Motor neuron (in vitro differentiated cells): ENCODE results near the gene CEL. TPM values are rescaled to one million over a fixed set of nuclear protein-coding genes. Genes with fewer than 3 reads are reported as not detected.

Source experiments
- ATAC-seq, 8 experiments: fragments of 200-7000 bp; cut with Tn5 transposase; replicated peaks in 6 of 8; 2 replicates each; pipeline ENCODE4 v1.8.0; 2021; ENCODE audit warnings: mild to moderate bottlenecking in 8 of 8, moderate library complexity in 8 of 8
- H3K27ac ChIP-seq, 2 donors: fragments of 250-450 bp; sonication (Bioruptor Pico); 2 replicates each; pipeline ENCODE4 v1.9.0; 2021; ENCODE audit warnings: antibody characterized with exemption in 2 of 2, mild to moderate bottlenecking in 2 of 2, moderate library complexity in 1 of 2
- H3K4me1 ChIP-seq, 2 donors: fragments of 250-450 bp; sonication (Bioruptor Pico); replicated peaks in 1 of 2; 2 replicates each; pipeline ENCODE4 v1.6.1; 2021; ENCODE audit warnings: antibody characterized with exemption in 2 of 2, mild to moderate bottlenecking in 2 of 2, moderate library complexity in 1 of 2
- H3K4me3 ChIP-seq, 5 donors: fragments of 250-450 bp; sonication (Bioruptor Pico); 2 replicates each; pipeline ENCODE4 v1.9.0; 2021; ENCODE audit warnings: antibody characterized with exemption in 5 of 5, mild to moderate bottlenecking in 5 of 5, moderate library complexity in 4 of 5
- WGBS, 10 experiments: fragments of 450-650 bp; shearing (Covaris generic); methylation state at CpG; one replicate each; pipeline ENCODE4 v1.0.0; 2022; 5-methylcytosine and 5-hydroxymethylcytosine counted together
- in situ Hi-C, 9 experiments: fragments of 400-800 bp; cut with MboI; loops; one replicate each; pipeline ENCODE4 v1.15.0; 2021; ENCODE audit warnings: low sequenced_read_pairs in 9 of 9, low pct_unique_long_range_greater_than_20kb in 2 of 9; ENCODE audit not compliant: unreplicated experiment in 9 of 9
- total RNA-seq, 8 experiments: library from RNA; unstranded; fragments of 300-600 nt; gene quantifications; 2 replicates each; pipeline versions ENCODE4 v1.2.3 to v1.2.4, GENCODE V29; 2022

CEL gene
- total RNA-seq, 8 experiments from 2014 or later, result 0.38 to 1.6 (median 0.84) TPM

GRCh38 chr9:133114886-133115603 lies 53.3 kb downstream of the CEL start:
- ATAC-seq, result peak in 5 of 8 experiments; percentile 2 to 16 (median 10)
- 40 to 93% (median 80%) methylated on average over 1 to 5 of the region's 19 CpGs; no CpG with 5 or more reads in 3 of the 10 experiments for WGBS, 10 experiments
- peaks cover 51 to 61% of the 10 kb centered on the region in 2 donors for H3K4me1 ChIP-seq

DNA sequence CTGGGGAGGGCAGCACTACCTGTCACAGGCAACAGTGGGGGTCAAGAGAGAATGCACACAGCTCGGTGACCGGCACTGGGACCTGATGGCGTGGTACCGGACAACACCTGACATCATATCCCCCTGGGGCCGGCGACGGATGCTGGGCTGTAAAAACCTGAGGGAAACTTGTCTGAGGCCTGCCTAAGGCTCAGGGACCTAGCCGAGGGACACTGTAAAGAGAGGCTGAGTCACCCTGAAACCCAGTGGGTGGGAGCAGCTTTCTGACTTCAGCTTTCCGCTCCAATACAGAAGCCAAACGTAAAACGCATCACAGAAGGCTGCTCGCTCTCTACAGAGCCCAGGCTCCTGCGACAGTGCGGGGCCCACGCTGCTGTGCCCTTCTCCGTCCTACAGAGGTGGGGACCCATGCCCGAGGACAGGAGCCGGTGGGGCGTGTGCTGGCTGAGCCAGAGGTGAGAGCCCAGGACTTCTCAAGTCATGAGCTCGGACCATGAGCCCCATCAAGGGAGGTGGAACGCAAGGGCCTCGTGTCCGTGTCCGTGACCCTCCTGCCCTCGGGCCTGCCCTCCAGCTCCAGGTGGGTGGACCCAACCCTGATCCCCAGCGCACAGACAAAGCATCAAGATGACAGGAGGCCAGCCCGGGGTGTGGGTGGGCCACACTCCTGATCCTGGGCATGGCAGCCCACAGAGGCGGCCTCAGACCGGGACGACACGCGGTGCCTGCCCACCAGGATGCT lies 54.0 kb downstream of the CEL start:
- no peak overlapping the region for H3K4me3 ChIP-seq
- H3K4me1 ChIP-seq, result peaks cover 53 to 64% of the 10 kb centered on the region in 2 donors
- WGBS, 10 experiments, result 0 to 92% (median 80%) methylated on average over 1 to 9 of the region's 32 CpGs; no CpG with 5 or more reads in 3 of the 10 experiments
- H3K27ac ChIP-seq, result peak overlapping the region in 1 of 2 donors; percentile 83
- in situ Hi-C loops, result no loop called here
- peak in 7 of 8 experiments; percentile 10 to 36 (median 18) for ATAC-seq

More at GRCh38 chr9:133114886-133115603, 53.3 kb downstream of the CEL start:
- peak overlapping the region in 1 of 2 donors; percentile 83 for H3K27ac ChIP-seq
- in situ Hi-C loops, result no loop called here
- no peak overlapping the region for H3K4me3 ChIP-seq

- peak overlapping the region in 1 of 2 donors; percentile 83 for H3K27ac ChIP-seq
- H3K4me3 ChIP-seq, result no peak overlapping the region
- peaks cover 56 to 66% of the 10 kb centered on the region in 2 donors for H3K4me1 ChIP-seq
- ATAC-seq, result no peak
- 73 to 100% (median 100%) methylated on average over 1 to 4 of the region's 20 CpGs; no CpG with 5 or more reads in 5 of the 10 experiments for WGBS, 10 experiments
- in situ Hi-C loops, result no loop called here
These were observed 54.8 kb downstream of the CEL start for GRCh38 chr9:133116346-133117231.

GRCh38 chr9:133117271-133118178 lies 55.7 kb downstream of the CEL start:
- ATAC-seq, result no peak
- peaks cover 59 to 74% of the 10 kb centered on the region in 2 donors for H3K4me1 ChIP-seq
- no peak overlapping the region for H3K4me3 ChIP-seq
- in situ Hi-C loops, result no loop called here
- H3K27ac ChIP-seq, result peak overlapping the region in 1 of 2 donors; percentile 83
- WGBS, 10 experiments, result 0 to 88% (median 79%) methylated on average over 1 to 3 of the region's 18 CpGs; no CpG with 5 or more reads in 5 of the 10 experiments

DNA sequence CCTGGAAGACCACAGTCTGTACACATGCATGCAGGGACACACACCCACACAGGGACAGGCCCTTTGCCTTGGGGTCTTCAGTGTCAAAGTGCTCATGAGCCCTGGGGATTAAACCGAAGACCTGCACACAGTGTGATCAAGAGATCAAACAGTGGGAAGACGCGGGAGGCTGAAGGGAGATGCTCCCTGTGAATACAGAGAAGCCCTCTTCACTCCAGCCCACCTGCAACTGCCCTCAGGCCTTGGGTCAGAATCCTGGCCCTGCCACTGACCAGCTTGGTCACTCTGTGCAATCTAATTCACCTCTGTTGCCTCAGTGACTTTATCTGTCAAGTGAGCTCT lies 56.4 kb downstream of the CEL start:
- peaks cover 64 to 79% of the 10 kb centered on the region in 2 donors for H3K4me1 ChIP-seq
- 92 to 100% methylated on average over 1 to 2 of the region's 3 CpGs; no CpG with 5 or more reads in 8 of the 10 experiments for WGBS, 10 experiments
- H3K4me3 ChIP-seq, result no peak overlapping the region
- in situ Hi-C loops, result no loop called here
- no peak for ATAC-seq
- H3K27ac ChIP-seq, result peak overlapping the region; percentile 83 to 85

GRCh38 chr9:133118568-133118967 lies 56.8 kb downstream of the CEL start:
- 90 to 100% (median 100%) methylated on average over 1 to 2 of the region's 3 CpGs; no CpG with 5 or more reads in 7 of the 10 experiments for WGBS, 10 experiments
- Histone ChIP-seq H3K4me1 (peaks cover 63 to 78% of the 10 kb centered on the region in 2 donors), H3K4me3 (peak overlapping the region in 2 of 5 donors; percentile 63 to 65), H3K27ac (peak overlapping the region; percentile 83 to 85)
- in situ Hi-C loops, result no loop called here
- no peak for ATAC-seq

- H3K4me3 ChIP-seq, result peak overlapping the region; percentile 41 to 65 (median 47)
- H3K4me1 ChIP-seq, result peaks cover 56 to 71% of the 10 kb centered on the region in 2 donors
- 0 to 100% (median 50%) methylated on average over 1 to 8 of the region's 21 CpGs; no CpG with 5 or more reads in 5 of the 10 experiments for WGBS, 10 experiments
- peak; percentile 1 to 31 (median 15) for ATAC-seq
- H3K27ac ChIP-seq, result peak overlapping the region; percentile 83 to 85
- in situ Hi-C loops, result no loop called here
These were observed 57.5 kb downstream of the CEL start for GRCh38 chr9:133119103-133119845.

- peak overlapping the region; percentile 41 to 65 (median 47) for H3K4me3 ChIP-seq
- peak overlapping the region; percentile 83 to 85 for H3K27ac ChIP-seq
- in situ Hi-C loops, result no loop called here
- 10 to 50% (median 25%) methylated on average over 1 to 8 of the region's 21 CpGs; no CpG with 5 or more reads in 5 of the 10 experiments for WGBS, 10 experiments
- ATAC-seq, result peak in 7 of 8 experiments; percentile 1 to 4 (median 2)
- peaks cover 49 to 64% of the 10 kb centered on the region in 2 donors for H3K4me1 ChIP-seq
These were observed 58.2 kb downstream of the CEL start for GRCh38 chr9:133119846-133120500.

GRCh38 chr9:133120501-133121197 lies 58.9 kb downstream of the CEL start:
- Histone ChIP-seq H3K27ac (peak overlapping the region; percentile 83 to 85), H3K4me1 (peaks cover 42 to 58% of the 10 kb centered on the region in 2 donors)

More at GRCh38 chr9:133120501-133121197, 58.9 kb downstream of the CEL start:
- ATAC-seq, result peak in 7 of 8 experiments; percentile 0 to 15 (median 2)
- 0 to 7% (median 0%) methylated on average over 1 to 3 of the region's 66 CpGs; no CpG with 5 or more reads in 7 of the 10 experiments for WGBS, 10 experiments
- H3K4me3 ChIP-seq, result peak overlapping the region; percentile 41 to 65 (median 47)
- in situ Hi-C loops, result no loop called here
